Measurements from ENCODE around the gene ANXA11.
"Not testable (repeated sequence)": the region's sequence is repeated elsewhere in the genome, so short reads cannot be mapped to it uniquely, and the experiment has no call there.

Gene ANXA11

GRCh38 chr10:80205477-80206276 lies at the start of gene ANXA11:
Gene ANXA11 (minus strand): TSS chr10:80205537. CDS start chr10:80172861, 32,676 bp downstream.
- DNase-seq: peak; percentile 56

GRCh38 chr10:80254726-80255125 lies 49.4 kb upstream of the ANXA11 start:
- not testable (repeated sequence) for DNase-seq

- DNase-seq: peak; percentile 44
Observed at GRCh38 chr10:80253963-80254271, 48.6 kb upstream of the ANXA11 start.

- DNase-seq: no peak
Observed at GRCh38 chr10:80253266-80253962, 48.1 kb upstream of the ANXA11 start.

- DNase-seq: peak; percentile 90
Observed at GRCh38 chr10:80252296-80252887, 47.1 kb upstream of the ANXA11 start.

GRCh38 chr10:80251703-80252280 lies 46.5 kb upstream of the ANXA11 start:
- DNase-seq: not testable (repeated sequence)

- DNase-seq: not testable (repeated sequence)
Observed at GRCh38 chr10:80250399-80250798, 45.1 kb upstream of the ANXA11 start.

GRCh38 chr10:80249906-80250305 lies 44.6 kb upstream of the ANXA11 start:
- DNase-seq: not testable (repeated sequence)

GRCh38 chr10:80247611-80248010 lies 42.3 kb upstream of the ANXA11 start:
- DNase-seq: not testable (repeated sequence)

GRCh38 chr10:80244371-80244770 lies 39.0 kb upstream of the ANXA11 start:
- DNase-seq: not testable (repeated sequence)

- not testable (repeated sequence) for DNase-seq
Observed at GRCh38 chr10:80242341-80242740, 37.0 kb upstream of the ANXA11 start.

- DNase-seq: not testable (repeated sequence)
Observed at GRCh38 chr10:80236457-80236856, 31.1 kb upstream of the ANXA11 start.

- not testable (repeated sequence) for DNase-seq
Observed at GRCh38 chr10:80234331-80235235, 29.2 kb upstream of the ANXA11 start.

- DNase-seq: not testable (repeated sequence)
Observed at GRCh38 chr10:80233871-80234270, 28.5 kb upstream of the ANXA11 start.

- not testable (repeated sequence) for DNase-seq
Observed at GRCh38 chr10:80226723-80227122, 21.4 kb upstream of the ANXA11 start.

- DNase-seq: not testable (repeated sequence)
Observed at GRCh38 chr10:80223031-80223419, 17.7 kb upstream of the ANXA11 start.

GRCh38 chr10:80218878-80219277 lies 13.5 kb upstream of the ANXA11 start:
- not testable (repeated sequence) for DNase-seq

- DNase-seq: not testable (repeated sequence)
Observed at GRCh38 chr10:80214368-80214982, 9.1 kb upstream of the ANXA11 start.

- not testable (repeated sequence) for DNase-seq
Observed at GRCh38 chr10:80212535-80213115, 7.3 kb upstream of the ANXA11 start.

- no peak for DNase-seq
Observed at GRCh38 chr10:80211786-80212185, 6.4 kb upstream of the ANXA11 start.

GRCh38 chr10:80210259-80210658 lies 4.9 kb upstream of the ANXA11 start:
- no peak for DNase-seq
